ENCODE data around the gene MMP10.

Gene MMP10

GRCh38 chr11:102810950-102811660, 30.7 kb upstream of the MMP10 start:
- Mint-ChIP-seq H3K9me3 (peaks cover 24% of the 10 kb centered on the region), H3K36me3 (ENCODE audit: low read depth) (no peaks in the 10 kb centered on the region), H3K4me1 (no peaks in the 10 kb centered on the region), H3K4me3 (no peak overlapping the region), H3K27ac (no peak overlapping the region), H3K27me3 (ENCODE audit: low read depth, poor library complexity) (peaks cover 6% of the 10 kb centered on the region)
- TF ChIP-seq CTCF (IDR thresholded peaks at IDR 0.05), result peak; percentile 47
- DNase-seq, result no peak

GRCh38 chr11:102809971-102810370, 29.5 kb upstream of the MMP10 start:
- no peak for TF ChIP-seq CTCF (IDR thresholded peaks at IDR 0.05)
- Mint-ChIP-seq H3K36me3 (ENCODE audit: low read depth) (no peaks in the 10 kb centered on the region), H3K27ac (no peak overlapping the region), H3K27me3 (ENCODE audit: low read depth, poor library complexity) (peaks cover 4% of the 10 kb centered on the region), H3K9me3 (peaks cover 15% of the 10 kb centered on the region), H3K4me1 (no peaks in the 10 kb centered on the region), H3K4me3 (no peak overlapping the region)
- DNase-seq, result no peak

- Mint-ChIP-seq H3K4me1 (no peaks in the 10 kb centered on the region), H3K27me3 (ENCODE audit: low read depth, poor library complexity) (peaks cover 3% of the 10 kb centered on the region), H3K9me3 (peaks cover 11% of the 10 kb centered on the region), H3K36me3 (ENCODE audit: low read depth) (no peaks in the 10 kb centered on the region), H3K4me3 (no peak overlapping the region), H3K27ac (no peak overlapping the region)
- TF ChIP-seq CTCF (IDR thresholded peaks at IDR 0.05), result peak; percentile 34
- peak; percentile 41 for DNase-seq
Measured at GRCh38 chr11:102807921-102808320, 27.5 kb upstream of the MMP10 start.

GRCh38 chr11:102806296-102806695, 25.9 kb upstream of the MMP10 start:
- H3K27ac Mint-ChIP-seq, result no peak overlapping the region
- H3K36me3 Mint-ChIP-seq (ENCODE audit: low read depth), result no peaks in the 10 kb centered on the region
- H3K4me1 Mint-ChIP-seq, result no peaks in the 10 kb centered on the region
- H3K27me3 Mint-ChIP-seq (ENCODE audit: low read depth, poor library complexity), result peaks cover 3% of the 10 kb centered on the region
- peaks cover 11% of the 10 kb centered on the region for H3K9me3 Mint-ChIP-seq
- no peak for TF ChIP-seq CTCF (IDR thresholded peaks at IDR 0.05)
- DNase-seq, result no peak
- H3K4me3 Mint-ChIP-seq, result no peak overlapping the region

GRCh38 chr11:102802341-102802740, 21.9 kb upstream of the MMP10 start:
- H3K4me1 Mint-ChIP-seq, result no peaks in the 10 kb centered on the region
- H3K27me3 Mint-ChIP-seq (ENCODE audit: low read depth, poor library complexity), result peaks cover 3% of the 10 kb centered on the region
- H3K4me3 Mint-ChIP-seq, result no peak overlapping the region
- TF ChIP-seq CTCF (IDR thresholded peaks at IDR 0.05), result no peak
- no peak for DNase-seq
- H3K36me3 Mint-ChIP-seq (ENCODE audit: low read depth), result no peaks in the 10 kb centered on the region
- H3K27ac Mint-ChIP-seq, result no peak overlapping the region
- H3K9me3 Mint-ChIP-seq, result peaks cover under 1% of the 10 kb centered on the region

- Mint-ChIP-seq H3K36me3 (ENCODE audit: low read depth) (no peaks in the 10 kb centered on the region), H3K27me3 (ENCODE audit: low read depth, poor library complexity) (peaks cover 3% of the 10 kb centered on the region), H3K4me1 (no peaks in the 10 kb centered on the region), H3K4me3 (no peak overlapping the region), H3K9me3 (no peaks in the 10 kb centered on the region), H3K27ac (no peak overlapping the region)
- no peak for DNase-seq
- no peak for TF ChIP-seq CTCF (IDR thresholded peaks at IDR 0.05)
Measured at GRCh38 chr11:102800767-102801166, 20.3 kb upstream of the MMP10 start.
